IMR-90 (cell line): ENCODE data around the gene TM2D3. TPM values are rescaled to one million over a fixed set of nuclear protein-coding genes. Genes with fewer than 3 reads are reported as not detected.

Experiments
- ATAC-seq: fragments of 200-7000 bp; cut with Tn5 transposase; 2 replicates; pipeline ENCODE4 v1.9.1; 2020; ENCODE audit warnings: low read depth, mild to moderate bottlenecking, moderate library complexity
- BruUV-seq: library from RNA; stranded (reverse); fragments of 400-500 nt; replicated peaks from 2 replicates; lab custom pipeline; 2021; lab: Mats Ljungman, UMichigan
- CTCF ChIA-PET: fragments of 300-600 bp; formaldehyde crosslinking; extraction: SDS; loops from one replicate; lab custom pipeline; 2021; ENCODE audit warnings: antibody characterized with exemption; lab: Yijun Ruan, JAX
- POLR2A ChIA-PET: fragments of 300-600 bp; sonication (Branson Sonifier 250); formaldehyde crosslinking; loops from one replicate; lab custom pipeline; 2022; ENCODE audit warnings: antibody characterized with exemption; ENCODE audit not compliant: unreplicated experiment; lab: Charles Lee
- DNase-seq: peaks from one replicate; pipeline ENCODE4 v3.0.0; 2013
- H2AFZ ChIP-seq: replicated peaks from 2 replicates; pipeline ENCODE3; 2013; ENCODE audit warnings: low read length, mild to moderate bottlenecking; ENCODE audit not compliant: poor library complexity
- H2AK5ac ChIP-seq: 2 replicates; pipeline ENCODE4 v1.6.1; 2013; ENCODE audit warnings: low read depth, low read length, inconsistent platforms
- H2AK9ac ChIP-seq: replicated peaks from 2 replicates; pipeline ENCODE3; 2013; ENCODE audit warnings: mild to moderate bottlenecking, low read depth, low read length, moderate library complexity; ENCODE audit not compliant: poor library complexity
- H2BK120ac ChIP-seq: 2 replicates; pipeline ENCODE4 v1.6.1; 2013; ENCODE audit warnings: low read depth, low read length, inconsistent platforms
- H2BK15ac ChIP-seq: 3 replicates; pipeline ENCODE4 v1.6.1; 2013; ENCODE audit warnings: low read depth, low read length, inconsistent platforms
- H2BK20ac ChIP-seq: 2 replicates; pipeline ENCODE4 v1.6.1; 2013; ENCODE audit warnings: low read depth, mild to moderate bottlenecking, inconsistent platforms, low read length, moderate library complexity
- H2BK5ac ChIP-seq: 2 replicates; pipeline ENCODE4 v1.6.1; 2013; ENCODE audit warnings: mild to moderate bottlenecking, low read depth, low read length, inconsistent platforms; ENCODE audit not compliant: poor library complexity, severe bottlenecking
- H3K14ac ChIP-seq: replicated peaks from 2 replicates; pipeline ENCODE4 v1.6.1; 2013; ENCODE audit warnings: low read depth, low read length, inconsistent platforms
- H3K18ac ChIP-seq: 2 replicates; pipeline ENCODE4 v1.6.1; 2013; ENCODE audit warnings: low read depth, low read length, control low read depth
- H3K23ac ChIP-seq: 2 replicates; pipeline ENCODE4 v1.6.1; 2013; ENCODE audit warnings: low read depth, low read length, inconsistent platforms
- H3K27ac ChIP-seq: 2 replicates; pipeline ENCODE4 v1.5.1; 2013; ENCODE audit warnings: mild to moderate bottlenecking, control low read depth, low read length; ENCODE audit not compliant: insufficient read depth
- H3K27me3 ChIP-seq: 2 replicates; pipeline ENCODE4 v1.6.1; 2013; ENCODE audit warnings: low read length; ENCODE audit not compliant: control insufficient read depth, insufficient read depth
- H3K36me3 ChIP-seq: 2 replicates; pipeline ENCODE4 v1.6.1; 2013; ENCODE audit warnings: low read length, mixed read lengths; ENCODE audit not compliant: control insufficient read depth, insufficient read depth
- H3K4ac ChIP-seq: 2 replicates; pipeline ENCODE4 v1.6.1; 2013; ENCODE audit warnings: low read depth, low read length, inconsistent platforms
- H3K4me1 ChIP-seq: 2 replicates; pipeline ENCODE4 v1.6.1; 2013; ENCODE audit warnings: low read length, mixed read lengths; ENCODE audit not compliant: control insufficient read depth, insufficient read depth
- H3K4me2 ChIP-seq: 2 replicates; pipeline ENCODE4 v1.6.1; 2013; ENCODE audit warnings: low read depth, mild to moderate bottlenecking, control low read depth, low read length, moderate library complexity
- H3K4me3 ChIP-seq: 2 replicates; pipeline ENCODE4 v1.5.1; 2013; ENCODE audit warnings: low read depth, mild to moderate bottlenecking, control low read depth, low read length, moderate library complexity; ENCODE audit not compliant: insufficient read depth
- H3K56ac ChIP-seq: 2 replicates; pipeline ENCODE4 v1.6.1; 2013; ENCODE audit warnings: low read length, inconsistent platforms; ENCODE audit not compliant: insufficient read depth; ENCODE audit errors: extremely low read depth
- H3K79me1 ChIP-seq, 2 experiments: 2 replicates each; pipeline ENCODE4 v1.6.1; 2013; ENCODE audit warnings: low read length in 2 of 2, inconsistent platforms in 1 of 2, low read depth in 1 of 2
- H3K9ac ChIP-seq: 2 replicates; pipeline ENCODE4 v1.6.1; 2013; ENCODE audit warnings: low read depth, low read length, control low read depth
- H3K9me1 ChIP-seq: 2 replicates; pipeline ENCODE4 v1.6.1; 2013; ENCODE audit warnings: low read length, inconsistent platforms; ENCODE audit not compliant: insufficient read depth
- H3K9me3 ChIP-seq: 2 replicates; pipeline ENCODE4 v1.6.1; 2013; ENCODE audit warnings: low read length; ENCODE audit not compliant: control insufficient read depth, insufficient read depth
- H4K20me1 ChIP-seq: 2 replicates; pipeline ENCODE4 v1.6.1; 2013; ENCODE audit warnings: low read length, inconsistent platforms; ENCODE audit not compliant: insufficient read depth
- H4K5ac ChIP-seq: 2 replicates; pipeline ENCODE4 v1.6.1; 2013; ENCODE audit warnings: mild to moderate bottlenecking, low read depth, low read length, control low read depth
- H4K8ac ChIP-seq, 2 experiments: 2 replicates each; pipeline ENCODE4 v1.6.1; 2013; ENCODE audit warnings: low read depth in 2 of 2, low read length in 2 of 2, control low read depth in 1 of 2, inconsistent platforms in 1 of 2
- H4K91ac ChIP-seq: 2 replicates; pipeline ENCODE4 v1.6.1; 2013; ENCODE audit warnings: low read depth, low read length, inconsistent platforms; ENCODE audit not compliant: insufficient read depth
- CEBPB ChIP-seq: IDR thresholded peaks from 2 replicates; pipeline ENCODE4 v1.6.1; 2012; ENCODE audit warnings: low read depth, low read length, improper control_type of control experiment
- NFE2L2 ChIP-seq: fragments of 150-350 bp; IDR thresholded peaks from 2 replicates; pipeline ENCODE4 v1.6.1; 2016; ENCODE audit warnings: low read depth, mild to moderate bottlenecking, low read length
- POLR2A ChIP-seq: IDR thresholded peaks from 2 replicates; pipeline ENCODE4 v1.6.1; 2012; ENCODE audit warnings: mild to moderate bottlenecking, low read depth, low read length
- RAD21 ChIP-seq: IDR thresholded peaks from 2 replicates; pipeline ENCODE4 v1.6.1; 2012; ENCODE audit warnings: low read length, improper control_type of control experiment
- WGBS, 2 experiments: methylation state at CpG; one replicate each; pipeline versions ENCODE4 v1.1.5 to v1.1.7; 2013; ENCODE audit warnings: missing lambda C conversion rate in 2 of 2; ENCODE audit not compliant: insufficient read length in 1 of 2; ENCODE audit errors: extremely low coverage in 2 of 2; 5-methylcytosine and 5-hydroxymethylcytosine counted together
- dilution Hi-C: fragments of 300-500 bp; cut with HindIII; formaldehyde crosslinking; loops from one replicate; pipeline ENCODE4 v1.14.3; 2018; ENCODE audit warnings: low sequenced_read_pairs; ENCODE audit not compliant: unreplicated experiment
- in situ Hi-C: fragments of 300-500 bp; cut with MboI; formaldehyde crosslinking; loops from 3 replicates; pipeline ENCODE4 v1.14.3; 2019; ENCODE audit warnings: low sequenced_read_pairs, inconsistent platforms, mixed read lengths
- intact Hi-C: fragments of 100-400 bp; cut with micrococcal nuclease; formaldehyde crosslinking; loops from 2 replicates; pipeline ENCODE4 v1.10.0; 2022
- polyA plus RNA-seq, 3 experiments: library from polyadenylated mRNA; depleted of rRNA; stranded (reverse); fragments of >200 nt; gene quantifications; 2 replicates each; pipeline ENCODE4 v1.2.3, GENCODE V29; 2012; ENCODE audit warnings: low replicate concordance in 1 of 3
- total RNA-seq: library from RNA; depleted of rRNA; stranded (reverse); fragments of >200 nt; gene quantifications from 2 replicates; pipeline ENCODE4 v1.2.3, GENCODE V29; 2012

The TM2D3 gene
- total and polyA plus RNA-seq, 2 of the 4 experiments (the other 2 are of a cell fraction), result 27.4 to 34.5 TPM

- intact Hi-C loops (no loop called here), in situ Hi-C loops (no loop called here), dilution Hi-C loops (no loop called here)
- no peak overlapping the region for H2AFZ ChIP-seq
- H4K5ac ChIP-seq, result no peak overlapping the region
- H3K4ac ChIP-seq, result no peak overlapping the region
- peaks cover 4% of the 10 kb centered on the region; the same call in 1 of the 2 replicates for H3K36me3 ChIP-seq
- H3K4me2 ChIP-seq, result peak overlapping the region; percentile 75; the same call in 1 of the 2 replicates
- no peak overlapping the region for H4K91ac ChIP-seq
- H3K27me3 ChIP-seq, result no peaks in the 10 kb centered on the region
- POLR2A ChIA-PET, result no interaction called here
- H3K27ac ChIP-seq, result no peak overlapping the region
- H3K14ac ChIP-seq, result peak overlapping the region; percentile 10; the same call in 1 of the 2 replicates
- H2AK9ac ChIP-seq, result no peak overlapping the region
- H4K20me1 ChIP-seq, result no peaks in the 10 kb centered on the region; the same call in 1 of the 2 replicates
- BruUV-seq, result no TSS peak
- no peak overlapping the region for H3K23ac ChIP-seq
- H3K18ac ChIP-seq, result peak overlapping the region; percentile 4; the same call in 1 of the 2 replicates
- peaks cover 5% of the 10 kb centered on the region for H3K4me1 ChIP-seq
- no peak overlapping the region for H3K9ac ChIP-seq
- ATAC-seq (peak; percentile 71), DNase-seq (peak; percentile 60)
- no peak overlapping the region for H3K4me3 ChIP-seq
- H3K9me1 ChIP-seq, result 0 out of 2 replicates have a peak, but pooled peaks cover 4% of the 10 kb centered on the region
- H3K56ac ChIP-seq, result no peak overlapping the region
- no peak overlapping the region for H2AK5ac ChIP-seq
- CTCF ChIA-PET, result interaction anchor here (1.3 kb wide), 1 partner anchor 15 kb away, joined by 3 read pairs; no protein-coding TSS in a partner anchor
- WGBS, 2 experiments, result 93% methylated on average over 3 of the region's 7 CpGs; no CpG with 5 or more reads in 1 of the 2 experiments
- TF ChIP-seq RAD21, result no peak
- TF ChIP-seq NFE2L2, result no peak
- no peak for TF ChIP-seq POLR2A
- TF ChIP-seq CEBPB, result peak; percentile 61
- no peak overlapping the region for H2BK15ac ChIP-seq
- no peaks in the 10 kb centered on the region for H3K9me3 ChIP-seq
- H3K79me1 ChIP-seq, result peaks cover 7 to 15% of the 10 kb centered on the region in 2 experiments; a peak in 2 of 4 replicates
- H4K8ac ChIP-seq, result no peak overlapping the region
- H2BK5ac ChIP-seq, result no peak overlapping the region
- H2BK20ac ChIP-seq, result peak overlapping the region; percentile 4; the same call in 1 of the 2 replicates
- no peak overlapping the region for H2BK120ac ChIP-seq
Measured at GRCh38 chr15:101635944-101636727, 16.0 kb downstream of the TM2D3 start.
